GM21825 (cell line): Measurements from ENCODE around the gene FBLN1.

Source experiments
- ATAC-seq: cut with Tn5 transposase; IDR thresholded peaks from one replicate; pipeline ENCODE4 v1.9.1; 2021; ENCODE audit warnings: mild to moderate bottlenecking, moderate library complexity; ENCODE audit not compliant: unreplicated experiment

FBLN1 gene

GRCh38 chr22:45503816-45504372 lies 1.2 kb downstream of the FBLN1 start:
- ATAC-seq: no peak

- ATAC-seq: no peak
These were observed 2.0 kb downstream of the FBLN1 start for GRCh38 chr22:45504373-45505341.

- no peak for ATAC-seq
These were observed 3.5 kb downstream of the FBLN1 start for GRCh38 chr22:45505991-45506747.

GRCh38 chr22:45506816-45507360 lies 4.2 kb downstream of the FBLN1 start:
- no peak for ATAC-seq

GRCh38 chr22:45507798-45508197 lies 5.1 kb downstream of the FBLN1 start:
- ATAC-seq: no peak

- no peak for ATAC-seq
These were observed 6.1 kb downstream of the FBLN1 start for GRCh38 chr22:45508814-45509213.

- no peak for ATAC-seq
These were observed 7.9 kb downstream of the FBLN1 start for GRCh38 chr22:45510376-45511232.

- ATAC-seq: no peak
These were observed 9.2 kb downstream of the FBLN1 start for GRCh38 chr22:45511847-45512261.

GRCh38 chr22:45512363-45512762 lies 9.7 kb downstream of the FBLN1 start:
- ATAC-seq: no peak

- ATAC-seq: no peak
These were observed 13.0 kb downstream of the FBLN1 start for GRCh38 chr22:45515676-45516075.

- no peak for ATAC-seq
These were observed 13.5 kb downstream of the FBLN1 start for GRCh38 chr22:45516163-45516562.

- no peak for ATAC-seq
These were observed 14.4 kb downstream of the FBLN1 start for GRCh38 chr22:45516923-45517675.

GRCh38 chr22:45518136-45518535 lies 15.5 kb downstream of the FBLN1 start:
- ATAC-seq: no peak

- no peak for ATAC-seq
These were observed 15.9 kb downstream of the FBLN1 start for GRCh38 chr22:45518580-45518991.

GRCh38 chr22:45521178-45521577 lies 18.5 kb downstream of the FBLN1 start:
- no peak for ATAC-seq

- no peak for ATAC-seq
These were observed 19.8 kb downstream of the FBLN1 start for GRCh38 chr22:45522462-45522861.

GRCh38 chr22:45524157-45524556 lies 21.5 kb downstream of the FBLN1 start:
- ATAC-seq: no peak

- ATAC-seq: no peak
These were observed 22.3 kb downstream of the FBLN1 start for GRCh38 chr22:45524966-45525365.

- ATAC-seq: no peak
These were observed 22.8 kb downstream of the FBLN1 start for GRCh38 chr22:45525480-45525879.

- no peak for ATAC-seq
These were observed 23.6 kb downstream of the FBLN1 start for GRCh38 chr22:45526281-45526680.
